GM12878 (cell line): ENCODE measurements around the gene RANBP3. TPM values are rescaled to one million over a fixed set of nuclear protein-coding genes. Genes with fewer than 3 reads are reported as not detected.

Experiments
- CEBPZ ChIP-seq: fragments of 150-350 bp; IDR thresholded peaks from 2 replicates; pipeline ENCODE4 v1.6.1; 2016; ENCODE audit warnings: low read depth, low read length
- CREB1 ChIP-seq: IDR thresholded peaks from 2 replicates; pipeline ENCODE4 v1.6.1; 2012; ENCODE audit warnings: low read depth, mild to moderate bottlenecking, inconsistent platforms
- REST ChIP-seq: IDR thresholded peaks from 2 replicates; pipeline ENCODE4 v1.6.1; 2012; ENCODE audit warnings: mild to moderate bottlenecking, low read depth, low read length
- STAT1 ChIP-seq: fragments of 450-650 bp; conservative IDR thresholded peaks from 2 replicates; pipeline ENCODE4 v1.6.1; 2014; ENCODE audit warnings: antibody characterized with exemption, mild to moderate bottlenecking
- STAT3 ChIP-seq: IDR thresholded peaks from 2 replicates; pipeline ENCODE4 v1.6.1; 2011; ENCODE audit warnings: low read depth, low read length, improper control_type of control experiment
- polyA plus RNA-seq, 11 experiments: library from polyadenylated mRNA; depleted of rRNA in 4 of 11; unstranded in 6 of 11; stranded (reverse) in 5 of 11; fragments of >200 nt; fragmentation: Nextera tagmentation in 4 of 11; fragmentation: Illumina TruSeq in 1 of 11; extraction: Ambion mirVana in 4 of 11; extraction: Trizol in 1 of 11; gene quantifications; 1 replicate in 1 of 11; 2 replicates in 10 of 11; pipeline versions ENCODE4 v1.2.1 to v1.2.3, GENCODE V29; 2011 to 2016; ENCODE audit warnings: inconsistent platforms in 2 of 11, missing spikeins in 2 of 11, low read depth in 1 of 11
- total RNA-seq, 4 experiments: library from RNA; depleted of rRNA in 3 of 4; stranded (reverse); fragments of >200 nt in 3 of 4; fragmentation: Illumina TruSeq in 1 of 4; extraction: Trizol in 1 of 4; gene quantifications; 2 replicates each; pipeline versions ENCODE4 v1.2.1 to v1.2.3, GENCODE V29; 2013 to 2021

Gene RANBP3
- total and polyA plus RNA-seq, 10 of the 15 experiments (the other 5 are each of a cell fraction or from before 2014, with no cell fraction given), result 1.1 to 81.6 (median 60.0) TPM

- no peak for TF ChIP-seq REST
- TF ChIP-seq STAT3, result no peak
- no peak for TF ChIP-seq CREB1
- no peak for TF ChIP-seq CEBPZ
- no peak for TF ChIP-seq STAT1
These were observed 69.0 kb downstream of the RANBP3 start (continued) for GRCh38 chr19:5908773-5909442.
